RWPE2 (cell line): ENCODE measurements around the gene UBE4B.

ENCODE experiments used
- ATAC-seq: fragments of 200-7000 bp; cut with Tn5 transposase; 3 replicates; pipeline ENCODE4 v1.9.1; 2021; ENCODE audit warnings: low read depth
- DNase-seq: peaks from one replicate; pipeline ENCODE4 v3.0.0-alpha.2; 2020; ENCODE audit warnings: low spot score
- H3K27ac ChIP-seq: fragments of 450-650 bp; 2 replicates; pipeline ENCODE4 v1.5.1; 2017; ENCODE audit warnings: mild to moderate bottlenecking; ENCODE audit not compliant: poor library complexity, severe bottlenecking
- H3K27me3 ChIP-seq: fragments of 250-450 bp; sonication (Bioruptor Pico); 2 replicates; pipeline ENCODE4 v1.5.1; 2021; ENCODE audit warnings: mild to moderate bottlenecking, moderate library complexity; ENCODE audit not compliant: insufficient read depth, poor library complexity, severe bottlenecking
- H3K36me3 ChIP-seq: fragments of 250-450 bp; sonication (Bioruptor Pico); 2 replicates; pipeline ENCODE4 v1.5.1; 2020; ENCODE audit warnings: low read depth, mild to moderate bottlenecking, moderate library complexity
- H3K4me1 ChIP-seq: fragments of 250-450 bp; sonication (Bioruptor Pico); 2 replicates; pipeline ENCODE4 v1.5.1; 2021; ENCODE audit warnings: mild to moderate bottlenecking, moderate library complexity; ENCODE audit not compliant: insufficient read depth, poor library complexity, severe bottlenecking
- H3K4me3 ChIP-seq: fragments of 250-450 bp; sonication (Bioruptor Pico); 2 replicates; pipeline ENCODE4 v1.5.1; 2021; ENCODE audit warnings: mild to moderate bottlenecking, moderate library complexity; ENCODE audit not compliant: severe bottlenecking
- H3K9me3 ChIP-seq: fragments of 250-450 bp; sonication (Bioruptor Pico); 2 replicates; pipeline ENCODE4 v1.5.1; 2021; ENCODE audit warnings: mild to moderate bottlenecking, moderate library complexity; ENCODE audit not compliant: severe bottlenecking
- CTCF ChIP-seq: fragments of 450-650 bp; IDR thresholded peaks from one replicate; pipeline ENCODE4 v1.5.1; 2017; ENCODE audit warnings: mild to moderate bottlenecking, moderate library complexity; ENCODE audit not compliant: poor library complexity, severe bottlenecking

The UBE4B gene

GRCh38 chr1:10108134-10108663 lies 75.4 kb downstream of the UBE4B start:
- DNase-seq: no peak
- Histone ChIP-seq H3K27me3 (no peaks in the 10 kb centered on the region), H3K4me1 (peaks cover 22% of the 10 kb centered on the region), H3K9me3 (no peaks in the 10 kb centered on the region), H3K4me3 (no peak overlapping the region), H3K36me3 (peaks cover 18% of the 10 kb centered on the region), H3K27ac (peak overlapping the region; percentile 70)
- peak; percentile 94 for ATAC-seq
- TF ChIP-seq CTCF: no peak

- TF ChIP-seq CTCF: no peak
- peaks cover 16% of the 10 kb centered on the region for H3K36me3 ChIP-seq
- H3K4me3 ChIP-seq: no peak overlapping the region
- H3K27me3 ChIP-seq: no peaks in the 10 kb centered on the region
- H3K27ac ChIP-seq: peak overlapping the region; percentile 70
- no peaks in the 10 kb centered on the region for H3K9me3 ChIP-seq
- H3K4me1 ChIP-seq: peaks cover 22% of the 10 kb centered on the region
- no peak for DNase-seq
- no peak for ATAC-seq
Measured at GRCh38 chr1:10108948-10109708, 76.4 kb downstream of the UBE4B start.

- Histone ChIP-seq H3K4me1 (peaks cover 3% of the 10 kb centered on the region), H3K27me3 (no peaks in the 10 kb centered on the region), H3K36me3 (peaks cover 12% of the 10 kb centered on the region; the same call in 1 of the 2 replicates), H3K4me3 (no peak overlapping the region), H3K27ac (no peak overlapping the region), H3K9me3 (no peaks in the 10 kb centered on the region)
- no peak for DNase-seq
- ATAC-seq: no peak
- no peak for TF ChIP-seq CTCF
Measured at GRCh38 chr1:10113501-10113900, 80.7 kb downstream of the UBE4B start.

- Histone ChIP-seq H3K27ac (no peak overlapping the region), H3K4me3 (no peak overlapping the region), H3K36me3 (peaks cover 17% of the 10 kb centered on the region), H3K4me1 (no peaks in the 10 kb centered on the region), H3K9me3 (no peaks in the 10 kb centered on the region), H3K27me3 (no peaks in the 10 kb centered on the region)
- ATAC-seq: no peak
- TF ChIP-seq CTCF: no peak
- no peak for DNase-seq
Measured at GRCh38 chr1:10114746-10115145, 82.0 kb downstream of the UBE4B start.

GRCh38 chr1:10117132-10117531 lies 84.4 kb downstream of the UBE4B start:
- DNase-seq: no peak
- Histone ChIP-seq H3K27me3 (no peaks in the 10 kb centered on the region), H3K4me1 (no peaks in the 10 kb centered on the region), H3K9me3 (no peaks in the 10 kb centered on the region), H3K4me3 (no peak overlapping the region), H3K27ac (no peak overlapping the region), H3K36me3 (peaks cover 31% of the 10 kb centered on the region)
- ATAC-seq: no peak
- TF ChIP-seq CTCF: no peak
